ENCODE measurements around the gene MRPS35. TPM values are rescaled to one million over a fixed set of nuclear protein-coding genes. Genes with fewer than 3 reads are reported as not detected.

Gene MRPS35
- total RNA-seq, result 10 to 100 TPM; 42.2 to 67.7 (median 54.7) TPM

DNA sequence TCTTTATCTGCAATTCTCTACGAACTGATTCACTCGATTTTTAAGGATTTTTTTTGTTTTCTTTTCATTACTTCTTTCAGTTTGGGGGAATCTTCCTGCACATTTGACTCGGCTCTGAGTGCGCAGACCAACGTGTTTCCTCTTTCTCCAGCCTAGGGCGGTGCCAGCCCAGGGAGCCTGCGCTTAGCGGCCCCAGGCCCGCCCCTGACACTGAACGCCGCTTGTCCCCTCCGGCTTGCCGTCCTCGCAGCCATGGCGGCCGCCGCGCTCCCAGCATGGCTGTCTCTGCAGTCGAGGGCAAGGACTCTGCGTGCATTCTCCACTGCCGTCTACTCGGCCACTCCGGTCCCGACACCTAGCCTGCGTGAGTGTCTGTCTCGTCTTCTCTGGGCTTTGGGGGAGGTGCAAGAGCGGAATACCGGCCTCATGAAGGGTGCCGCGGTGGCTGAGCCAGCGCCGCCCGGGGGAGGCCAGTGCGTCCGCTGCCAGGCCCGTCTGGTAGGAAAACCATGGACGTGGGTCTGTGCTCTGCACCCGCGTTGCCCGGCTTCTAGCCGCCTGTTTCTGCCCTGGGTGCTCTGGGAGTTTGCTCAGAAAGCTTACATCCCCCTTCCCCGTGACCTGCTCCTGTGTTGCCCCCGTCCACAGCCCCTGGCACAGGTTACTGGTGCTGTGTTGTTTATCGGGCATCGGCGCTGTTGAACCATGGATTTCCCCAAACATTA is at the start of gene MRPS35:
Gene MRPS35 (plus strand): TSS at position 241 of the 725 bp plus-strand sequence. CDS start 12 bp downstream, at position 253.
- WGBS, 10 experiments, result 0 to 2% (median 0%) methylated on average over 1 to 14 of the region's 46 CpGs; no CpG with 5 or more reads in 3 of the 10 experiments
- in situ Hi-C loops (cut with MboI; ENCODE audit: low pct_unique_long_range_greater_than_20kb in 2 of 9, low sequenced_read_pairs in 9 of 9, unreplicated experiment in 9 of 9), result no loop called here
- H3K4me1 ChIP-seq (replicated peaks in 1 of 2), result peaks cover 0 to 8% of the 10 kb centered on the region in 2 donors
- H3K4me3 ChIP-seq, result peak within 1 kb of the TSS; percentile 56 to 91 (median 87)
- peak; percentile 86 to 98 (median 96) for ATAC-seq (replicated peaks in 6 of 8)
- peak within 1 kb of the TSS; percentile 68 to 91 for H3K27ac ChIP-seq

DNA sequence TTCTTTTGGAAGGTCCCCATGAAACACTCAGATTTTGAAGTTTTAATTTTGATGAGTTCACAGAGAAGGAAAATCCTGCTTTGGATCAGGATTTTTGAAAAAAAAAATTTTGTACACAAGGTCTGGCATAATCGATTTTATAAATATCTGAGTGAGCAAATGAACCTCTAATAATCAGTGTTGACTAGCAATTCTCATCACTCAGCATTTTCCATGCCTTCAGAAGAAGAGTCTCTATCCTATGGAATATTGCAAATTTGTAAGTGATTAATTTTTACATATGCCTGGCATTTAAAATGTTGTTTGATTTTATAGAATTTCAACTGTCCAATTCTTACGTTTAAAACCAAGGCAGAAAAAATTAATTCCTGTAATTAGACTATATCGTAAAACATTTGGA is 44.9 kb upstream of the MRPS35 start:
- 61 to 100% (median 86%) methylated on average over 3 of the region's 3 CpGs for WGBS, 10 experiments
- ATAC-seq (replicated peaks in 6 of 8), result no peak
- H3K4me3 ChIP-seq, result no peak overlapping the region
- in situ Hi-C loops (cut with MboI; ENCODE audit: low pct_unique_long_range_greater_than_20kb in 2 of 9, low sequenced_read_pairs in 9 of 9, unreplicated experiment in 9 of 9), result loop anchor here in 2 of 9 experiments (25.0 kb wide), 1 partner anchor 228 kb away; the partner anchor contains the start of gene SMCO2 (in 2 of the 2)
- no peak overlapping the region for H3K27ac ChIP-seq
- H3K4me1 ChIP-seq (replicated peaks in 1 of 2), result no peaks in the 10 kb centered on the region

- no peaks in the 10 kb centered on the region for H3K4me1 ChIP-seq (replicated peaks in 1 of 2)
- in situ Hi-C loops (cut with MboI; ENCODE audit: low pct_unique_long_range_greater_than_20kb in 2 of 9, low sequenced_read_pairs in 9 of 9, unreplicated experiment in 9 of 9), result loop anchor here in 2 of 9 experiments (25.0 kb wide), 1 partner anchor 229 kb away; the partner anchor contains the start of gene SMCO2 (in 2 of the 2)
- whole genome bisulfite sequencing, 10 experiments, result 44 to 100% (median 64%) methylated on average over 1 to 3 of the region's 3 CpGs
- H3K4me3 ChIP-seq, result no peak overlapping the region
- H3K27ac ChIP-seq, result no peak overlapping the region
- no peak for ATAC-seq (replicated peaks in 6 of 8)
Measured at GRCh38 chr12:27666510-27666909, 44.1 kb upstream of the MRPS35 start.

DNA sequence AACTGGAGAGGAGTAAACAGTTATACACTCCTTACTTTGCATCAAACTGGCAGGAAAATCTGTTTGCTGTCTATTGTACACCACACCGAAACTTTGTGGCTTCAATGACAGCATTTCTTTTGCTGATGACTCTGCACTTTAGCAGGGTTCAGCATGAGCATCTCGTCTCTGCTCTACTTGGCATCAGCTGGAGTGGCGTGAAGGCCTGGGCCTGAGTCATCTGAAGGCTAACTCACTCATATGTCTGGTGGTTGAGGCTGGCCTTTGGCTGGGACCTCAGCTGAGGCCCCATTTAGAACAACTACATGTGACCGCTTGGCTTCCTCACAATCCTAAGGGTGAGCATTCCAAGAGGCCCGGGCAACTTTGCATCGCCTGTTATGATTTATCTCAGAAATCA is 43.1 kb upstream of the MRPS35 start:
- Histone ChIP-seq H3K27ac (no peak overlapping the region), H3K4me3 (no peak overlapping the region), H3K4me1 (replicated peaks in 1 of 2) (no peaks in the 10 kb centered on the region)
- in situ Hi-C loops (cut with MboI; ENCODE audit: low pct_unique_long_range_greater_than_20kb in 2 of 9, low sequenced_read_pairs in 9 of 9, unreplicated experiment in 9 of 9), result loop anchor here in 2 of 9 experiments (25.0 kb wide), 1 partner anchor 230 kb away; the partner anchor contains the start of gene SMCO2 (in 2 of the 2)
- peak in 2 of 8 experiments; percentile 70 to 90 for ATAC-seq (replicated peaks in 6 of 8)
- WGBS, 10 experiments, result 67 to 100% (median 92%) methylated on average over 1 to 6 of the region's 6 CpGs; no CpG with 5 or more reads in 1 of the 10 experiments

- Histone ChIP-seq H3K4me3 (no peak overlapping the region), H3K4me1 (replicated peaks in 1 of 2) (no peaks in the 10 kb centered on the region), H3K27ac (no peak overlapping the region)
- 55 to 100% (median 96%) methylated on average over 1 to 4 of the region's 4 CpGs for WGBS, 10 experiments
- in situ Hi-C loops (cut with MboI; ENCODE audit: low pct_unique_long_range_greater_than_20kb in 2 of 9, low sequenced_read_pairs in 9 of 9, unreplicated experiment in 9 of 9), result loop anchor here in 2 of 9 experiments (25.0 kb wide), 1 partner anchor 235 kb away; the partner anchor contains the start of gene SMCO2 (in 2 of the 2)
- no peak for ATAC-seq (replicated peaks in 6 of 8)
Measured at GRCh38 chr12:27672051-27672450, 38.6 kb upstream of the MRPS35 start.

DNA sequence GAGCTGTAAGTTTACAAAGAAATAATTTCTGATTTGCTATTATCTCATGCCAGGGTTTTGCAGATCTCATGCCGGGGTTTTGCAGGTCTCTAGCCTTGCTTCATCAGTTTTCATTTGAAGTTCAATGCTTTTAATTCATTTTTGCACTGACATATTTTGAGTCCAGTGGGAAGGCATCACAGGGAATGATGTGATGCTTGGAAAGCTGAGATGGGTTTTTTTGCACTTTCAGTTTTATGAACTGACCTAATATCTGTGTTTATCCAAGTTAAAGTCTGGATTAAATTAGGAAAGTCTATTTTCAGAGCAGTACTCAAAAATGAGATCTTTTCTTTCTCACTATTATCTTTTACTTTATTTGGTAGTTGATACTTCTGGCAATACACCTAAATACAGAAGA is 38.0 kb upstream of the MRPS35 start:
- in situ Hi-C loops (cut with MboI; ENCODE audit: low pct_unique_long_range_greater_than_20kb in 2 of 9, low sequenced_read_pairs in 9 of 9, unreplicated experiment in 9 of 9), result loop anchor here in 2 of 9 experiments (25.0 kb wide), 1 partner anchor 235 kb away; the partner anchor contains the start of gene SMCO2 (in 2 of the 2)
- no peak for ATAC-seq (replicated peaks in 6 of 8)
- Histone ChIP-seq H3K4me3 (no peak overlapping the region), H3K4me1 (replicated peaks in 1 of 2) (no peaks in the 10 kb centered on the region), H3K27ac (no peak overlapping the region)
- 0 to 100% (median 80%) methylated on average over 1 of the region's 1 CpG; no CpG with 5 or more reads in 4 of the 10 experiments for WGBS, 10 experiments

DNA sequence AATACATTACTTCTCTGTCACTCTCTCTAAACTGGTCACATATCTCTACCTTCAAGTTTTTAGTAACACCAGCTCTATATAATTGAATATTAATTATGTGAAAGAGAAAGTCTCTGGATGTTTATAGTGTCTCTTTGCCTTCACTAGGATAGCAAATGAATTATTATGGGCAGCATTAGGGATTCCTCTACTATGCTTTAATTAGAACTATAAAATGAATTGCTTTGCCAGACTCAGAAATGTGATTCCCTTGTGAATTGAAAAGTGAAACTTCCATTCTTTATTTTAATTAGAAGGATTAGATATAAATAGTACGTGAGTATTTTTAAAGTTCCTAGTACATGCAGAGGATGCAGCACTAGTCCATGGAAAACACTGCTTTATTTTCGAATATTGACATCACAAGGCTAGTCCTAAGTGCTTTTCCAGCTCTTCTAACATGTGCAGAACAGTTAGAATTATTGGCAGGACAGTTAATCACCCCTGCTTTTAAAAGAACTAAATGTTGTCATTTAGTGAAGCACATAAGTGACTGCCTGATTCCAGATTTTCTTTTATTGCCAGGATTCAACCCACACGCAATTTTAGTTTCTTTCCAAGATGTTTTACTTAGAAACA is 37.4 kb upstream of the MRPS35 start:
- ATAC-seq (replicated peaks in 6 of 8), result peak; percentile 50 to 90 (median 80)
- in situ Hi-C loops (cut with MboI; ENCODE audit: low pct_unique_long_range_greater_than_20kb in 2 of 9, low sequenced_read_pairs in 9 of 9, unreplicated experiment in 9 of 9), result loop anchor here in 2 of 9 experiments (25.0 kb wide), 1 partner anchor 236 kb away; the partner anchor contains the start of gene SMCO2 (in 2 of the 2)
- H3K4me3 ChIP-seq, result no peak overlapping the region
- no peaks in the 10 kb centered on the region for H3K4me1 ChIP-seq (replicated peaks in 1 of 2)
- H3K27ac ChIP-seq, result no peak overlapping the region
- 15 to 83% (median 69%) methylated on average over 1 to 3 of the region's 3 CpGs; no CpG with 5 or more reads in 1 of the 10 experiments for WGBS, 10 experiments

DNA sequence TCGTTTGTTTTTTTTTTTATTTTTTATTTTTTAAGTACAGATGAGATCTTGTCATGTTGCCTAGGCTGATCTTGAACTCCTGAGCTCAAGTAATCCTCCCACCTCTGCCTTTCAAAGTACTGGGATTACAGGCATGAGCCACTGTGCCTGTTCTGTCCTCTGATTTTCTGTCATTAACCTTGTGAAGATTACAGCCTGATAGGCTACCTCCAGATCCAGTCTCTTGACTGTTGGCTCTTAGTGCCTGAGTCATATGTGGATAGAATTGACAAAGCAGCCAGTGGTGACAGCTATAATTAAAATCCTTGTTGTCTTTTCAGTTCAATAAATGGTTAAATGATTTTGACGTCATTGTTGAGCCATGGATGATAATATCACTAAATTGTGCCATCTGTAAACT is 35.6 kb upstream of the MRPS35 start:
- no peak overlapping the region for H3K4me3 ChIP-seq
- WGBS, 10 experiments, result 67 to 100% (median 78%) methylated on average over 1 to 2 of the region's 2 CpGs; no CpG with 5 or more reads in 1 of the 10 experiments
- H3K27ac ChIP-seq, result no peak overlapping the region
- ATAC-seq (replicated peaks in 6 of 8), result no peak
- no peaks in the 10 kb centered on the region for H3K4me1 ChIP-seq (replicated peaks in 1 of 2)
- in situ Hi-C loops (cut with MboI; ENCODE audit: low pct_unique_long_range_greater_than_20kb in 2 of 9, low sequenced_read_pairs in 9 of 9, unreplicated experiment in 9 of 9), result loop anchor here in 2 of 9 experiments (25.0 kb wide), 1 partner anchor 238 kb away; the partner anchor contains the start of gene SMCO2 (in 2 of the 2)

GRCh38 chr12:27680619-27681018 is 30.0 kb upstream of the MRPS35 start:
- Histone ChIP-seq H3K27ac (no peak overlapping the region), H3K4me1 (replicated peaks in 1 of 2) (no peaks in the 10 kb centered on the region), H3K4me3 (no peak overlapping the region)
- in situ Hi-C loops (cut with MboI; ENCODE audit: low pct_unique_long_range_greater_than_20kb in 2 of 9, low sequenced_read_pairs in 9 of 9, unreplicated experiment in 9 of 9), result no loop called here
- peak in 2 of 8 experiments; percentile 67 to 75 for ATAC-seq (replicated peaks in 6 of 8)

- ATAC-seq (replicated peaks in 6 of 8), result no peak
- whole genome bisulfite sequencing, 10 experiments, result 100% methylated on average over 2 of the region's 2 CpGs; no CpG with 5 or more reads in 5 of the 10 experiments
- no peak overlapping the region for H3K4me3 ChIP-seq
- in situ Hi-C loops (cut with MboI; ENCODE audit: low pct_unique_long_range_greater_than_20kb in 2 of 9, low sequenced_read_pairs in 9 of 9, unreplicated experiment in 9 of 9), result no loop called here
- no peak overlapping the region for H3K27ac ChIP-seq
- no peaks in the 10 kb centered on the region for H3K4me1 ChIP-seq (replicated peaks in 1 of 2)
Measured at GRCh38 chr12:27682534-27682933, 28.1 kb upstream of the MRPS35 start.

- H3K27ac ChIP-seq, result no peak overlapping the region
- WGBS, 10 experiments, result 79 to 100% (median 97%) methylated on average over 1 to 2 of the region's 2 CpGs; no CpG with 5 or more reads in 2 of the 10 experiments
- H3K4me3 ChIP-seq, result no peak overlapping the region
- no peaks in the 10 kb centered on the region for H3K4me1 ChIP-seq (replicated peaks in 1 of 2)
- in situ Hi-C loops (cut with MboI; ENCODE audit: low pct_unique_long_range_greater_than_20kb in 2 of 9, low sequenced_read_pairs in 9 of 9, unreplicated experiment in 9 of 9), result no loop called here
- ATAC-seq (replicated peaks in 6 of 8), result no peak
Measured at GRCh38 chr12:27685274-27685673, 25.4 kb upstream of the MRPS35 start.

- Histone ChIP-seq H3K4me3 (no peak overlapping the region), H3K4me1 (replicated peaks in 1 of 2) (no peaks in the 10 kb centered on the region), H3K27ac (no peak overlapping the region)
- no peak for ATAC-seq (replicated peaks in 6 of 8)
- in situ Hi-C loops (cut with MboI; ENCODE audit: low pct_unique_long_range_greater_than_20kb in 2 of 9, low sequenced_read_pairs in 9 of 9, unreplicated experiment in 9 of 9), result no loop called here
Measured at GRCh38 chr12:27686147-27686546, 24.5 kb upstream of the MRPS35 start.

DNA sequence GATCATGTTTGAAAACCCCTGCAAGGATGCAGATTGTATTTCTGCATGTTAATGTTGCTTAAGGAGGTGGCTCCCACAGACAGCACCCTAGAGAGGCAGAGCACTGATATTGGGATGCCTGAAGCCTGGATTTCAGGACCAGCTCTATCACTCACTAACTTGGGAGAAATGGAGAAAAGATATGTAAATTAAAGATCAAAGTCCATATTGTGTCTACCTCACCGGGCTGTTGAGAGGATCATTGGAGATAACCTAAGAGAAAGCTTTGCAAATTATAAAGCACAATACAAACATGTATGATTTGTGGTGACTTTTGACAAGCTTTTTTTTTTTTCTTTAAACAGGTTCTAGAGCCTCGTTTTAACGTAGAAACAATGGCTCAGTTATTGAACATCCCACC is 22.0 kb upstream of the MRPS35 start:
- WGBS, 10 experiments, result 73 to 100% (median 92%) methylated on average over 1 to 3 of the region's 3 CpGs; no CpG with 5 or more reads in 1 of the 10 experiments
- in situ Hi-C loops (cut with MboI; ENCODE audit: low pct_unique_long_range_greater_than_20kb in 2 of 9, low sequenced_read_pairs in 9 of 9, unreplicated experiment in 9 of 9), result no loop called here

More for the DNA sequence above, 22.0 kb upstream of the MRPS35 start:
- no peak for ATAC-seq (replicated peaks in 6 of 8)
- no peaks in the 10 kb centered on the region for H3K4me1 ChIP-seq (replicated peaks in 1 of 2)
- no peak overlapping the region for H3K27ac ChIP-seq
- H3K4me3 ChIP-seq, result no peak overlapping the region
